ENCODE measurements around the gene DAB1. TPM values are rescaled to one million over a fixed set of nuclear protein-coding genes. Genes with fewer than 3 reads are reported as not detected.

DAB1 gene
- total RNA-seq, 3 donors from 2014 or later (not counting 1 experiment from before 2014, with no cell fraction given), result 0.41 TPM; not detected in 2

- WGBS (ENCODE audit: insufficient coverage), result 100% methylated on average over 1 of the region's 2 CpGs
- Mint-ChIP-seq H3K4me1 (no peaks in the 10 kb centered on the region), H3K9me3 (no peaks in the 10 kb centered on the region), H3K27me3 (ENCODE audit: low read depth in 2 of 2) (peaks cover 0 to 2% of the 10 kb centered on the region in 2 donors), H3K4me3 (no peak overlapping the region), H3K36me3 (no peaks in the 10 kb centered on the region), H3K27ac (no peak overlapping the region)
- Histone ChIP-seq H3K4me1 (ENCODE audit: control insufficient read depth, insufficient read depth, low read length) (no peaks in the 10 kb centered on the region), H3K27me3 (ENCODE audit: control insufficient read depth, insufficient read depth, low read length) (no peaks in the 10 kb centered on the region), H3K27ac (ENCODE audit: low read length) (no peak overlapping the region), H3K36me3 (ENCODE audit: control insufficient read depth, insufficient read depth, low read length) (no peaks in the 10 kb centered on the region), H3K4me3 (ENCODE audit: low read length) (no peak overlapping the region), H3K9me3 (ENCODE audit: control insufficient read depth, insufficient read depth, low read length) (no peaks in the 10 kb centered on the region)
- TF ChIP-seq CTCF (IDR thresholded peaks at IDR 0.05), result no peak
- intact Hi-C loops (cut with micrococcal nuclease), result no loop called here
- ATAC-seq, result no peak
- DNase-seq, result no peak
Observed at GRCh38 chr1:57190898-57191297, 233.0 kb downstream of the DAB1 start.

GRCh38 chr1:57188168-57188567, 235.7 kb downstream of the DAB1 start:
- no peak for DNase-seq
- Mint-ChIP-seq H3K4me1 (no peaks in the 10 kb centered on the region), H3K27ac (no peak overlapping the region), H3K36me3 (no peaks in the 10 kb centered on the region), H3K27me3 (ENCODE audit: low read depth in 2 of 2) (peaks cover 0 to 2% of the 10 kb centered on the region in 2 donors), H3K9me3 (no peaks in the 10 kb centered on the region), H3K4me3 (no peak overlapping the region)
- Histone ChIP-seq H3K27me3 (ENCODE audit: control insufficient read depth, insufficient read depth, low read length) (no peaks in the 10 kb centered on the region), H3K4me3 (ENCODE audit: low read length) (no peak overlapping the region), H3K36me3 (ENCODE audit: control insufficient read depth, insufficient read depth, low read length) (no peaks in the 10 kb centered on the region), H3K27ac (ENCODE audit: low read length) (no peak overlapping the region), H3K4me1 (ENCODE audit: control insufficient read depth, insufficient read depth, low read length) (no peaks in the 10 kb centered on the region), H3K9me3 (ENCODE audit: control insufficient read depth, insufficient read depth, low read length) (no peaks in the 10 kb centered on the region)
- TF ChIP-seq CTCF (IDR thresholded peaks at IDR 0.05), result no peak
- ATAC-seq, result no peak
- intact Hi-C loops (cut with micrococcal nuclease), result no loop called here
- WGBS (ENCODE audit: insufficient coverage), result 83% methylated on average over 2 of the region's 2 CpGs

- no peaks in the 10 kb centered on the region for H3K9me3 ChIP-seq (ENCODE audit: control insufficient read depth, insufficient read depth, low read length)
- intact Hi-C loops (cut with micrococcal nuclease), result no loop called here
- no peaks in the 10 kb centered on the region for H3K27me3 ChIP-seq (ENCODE audit: control insufficient read depth, insufficient read depth, low read length)
- no peaks in the 10 kb centered on the region for H3K4me1 ChIP-seq (ENCODE audit: control insufficient read depth, insufficient read depth, low read length)
- no peak overlapping the region for H3K27ac ChIP-seq (ENCODE audit: low read length)
- Mint-ChIP-seq H3K27me3 (ENCODE audit: low read depth in 2 of 2) (peaks cover 0 to 2% of the 10 kb centered on the region in 2 donors), H3K4me3 (no peak overlapping the region), H3K9me3 (no peaks in the 10 kb centered on the region), H3K27ac (no peak overlapping the region), H3K4me1 (no peaks in the 10 kb centered on the region), H3K36me3 (no peaks in the 10 kb centered on the region)
- no peaks in the 10 kb centered on the region for H3K36me3 ChIP-seq (ENCODE audit: control insufficient read depth, insufficient read depth, low read length)
- 100% methylated on average over 1 of the region's 3 CpGs for WGBS (ENCODE audit: insufficient coverage)
- no peak for TF ChIP-seq CTCF (IDR thresholded peaks at IDR 0.05)
- DNase-seq (no peak), ATAC-seq (no peak)
- no peak overlapping the region for H3K4me3 ChIP-seq (ENCODE audit: low read length)
Observed at GRCh38 chr1:57186455-57186854, 237.4 kb downstream of the DAB1 start.

GRCh38 chr1:57179001-57179400, 244.9 kb downstream of the DAB1 start:
- Histone ChIP-seq H3K9me3 (ENCODE audit: control insufficient read depth, insufficient read depth, low read length) (no peaks in the 10 kb centered on the region), H3K4me3 (ENCODE audit: low read length) (no peak overlapping the region), H3K4me1 (ENCODE audit: control insufficient read depth, insufficient read depth, low read length) (no peaks in the 10 kb centered on the region), H3K36me3 (ENCODE audit: control insufficient read depth, insufficient read depth, low read length) (no peaks in the 10 kb centered on the region), H3K27me3 (ENCODE audit: control insufficient read depth, insufficient read depth, low read length) (no peaks in the 10 kb centered on the region), H3K27ac (ENCODE audit: low read length) (no peak overlapping the region)
- no peak overlapping the region for H3K27ac Mint-ChIP-seq
- intact Hi-C loops (cut with micrococcal nuclease), result no loop called here
- peaks cover 8% of the 10 kb centered on the region for H3K36me3 Mint-ChIP-seq
- WGBS (ENCODE audit: insufficient coverage), result 92% methylated on average over 4 of the region's 4 CpGs
- H3K9me3 Mint-ChIP-seq, result no peaks in the 10 kb centered on the region
- no peaks in the 10 kb centered on the region for H3K4me1 Mint-ChIP-seq
- DNase-seq (no peak), ATAC-seq (no peak)
- peaks cover 12 to 23% of the 10 kb centered on the region in 2 donors for H3K27me3 Mint-ChIP-seq (ENCODE audit: low read depth in 2 of 2)
- no peak overlapping the region for H3K4me3 Mint-ChIP-seq
- no peak for TF ChIP-seq CTCF (IDR thresholded peaks at IDR 0.05)

All from natural killer cell (primary cell).